Occipital lobe (tissue), 2 donors: Measurements from ENCODE around the gene UBE2R2. TPM values are rescaled to one million over a fixed set of nuclear protein-coding genes. Genes with fewer than 3 reads are reported as not detected.
"Not testable (repeated sequence)": the region's sequence is repeated elsewhere in the genome, so short reads cannot be mapped to it uniquely, and the experiment has no call there.

Experiments
- DNase-seq: peaks from one replicate; lab custom pipeline; 2025; lab: John Stamatoyannopoulos, UW
- total RNA-seq: library from RNA; depleted of rRNA; stranded (reverse); fragments of >200 nt; gene quantifications from one replicate; pipeline ENCODE4 v1.2.3, GENCODE V29; 2014

The UBE2R2 gene
- total RNA-seq, 1 donor from 2014 or later: 22.9 TPM

DNA sequence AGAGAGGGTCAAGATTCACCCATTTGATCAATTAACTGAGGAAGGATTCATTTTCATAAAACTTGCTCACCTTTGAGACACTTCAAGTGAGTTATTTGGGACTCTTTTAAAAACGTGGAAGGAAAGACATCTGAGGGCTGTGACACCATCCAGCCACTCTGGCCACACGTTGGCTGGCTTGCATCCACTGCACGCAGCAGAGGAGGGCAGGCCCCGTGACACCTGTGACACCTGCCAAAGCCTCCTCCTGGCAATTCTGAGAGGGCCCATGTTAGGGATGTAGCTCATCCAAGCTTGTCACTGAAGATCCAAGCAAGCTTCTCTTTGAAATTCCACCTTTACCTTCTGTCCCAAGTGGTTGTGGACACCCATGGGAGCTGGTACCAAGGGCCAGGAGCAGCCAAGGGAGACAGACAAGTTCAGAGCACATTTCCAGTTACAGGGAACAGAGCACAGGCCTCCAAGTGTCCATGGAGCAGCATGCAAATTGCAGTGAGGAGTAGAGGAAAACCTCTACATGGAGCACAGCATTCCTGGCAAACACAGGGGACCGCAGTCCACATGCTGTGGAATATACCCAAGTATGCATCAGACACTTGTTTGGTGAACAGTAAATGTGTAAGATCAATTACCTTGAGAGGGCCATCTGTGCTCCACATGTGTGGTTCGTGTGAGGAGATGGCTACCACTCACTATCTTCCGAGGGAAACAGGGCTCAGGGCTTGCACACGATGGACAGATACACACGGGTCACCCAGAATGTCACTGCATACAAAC, 16.8 kb upstream of the UBE2R2 start:
- no peak for DNase-seq

DNA sequence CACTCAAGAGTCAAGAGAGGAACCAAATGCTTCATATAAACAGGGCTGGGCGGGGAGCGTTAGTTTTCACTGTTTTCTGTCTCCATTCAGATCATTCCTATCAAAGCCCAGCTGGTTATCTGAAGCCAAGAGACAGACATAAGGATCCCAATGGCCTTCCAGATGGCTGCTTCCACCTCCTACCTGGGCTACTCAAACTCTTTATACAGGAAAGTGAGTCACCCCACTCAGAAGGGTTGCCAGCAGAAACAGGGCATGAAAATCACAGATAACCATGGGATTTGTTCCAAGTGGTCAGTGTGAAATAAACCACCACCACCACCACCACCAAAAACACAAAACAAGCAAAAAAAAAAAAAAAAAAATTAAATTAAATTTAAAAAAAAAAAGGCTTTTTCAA, 16.1 kb upstream of the UBE2R2 start:
- DNase-seq: no peak

DNA sequence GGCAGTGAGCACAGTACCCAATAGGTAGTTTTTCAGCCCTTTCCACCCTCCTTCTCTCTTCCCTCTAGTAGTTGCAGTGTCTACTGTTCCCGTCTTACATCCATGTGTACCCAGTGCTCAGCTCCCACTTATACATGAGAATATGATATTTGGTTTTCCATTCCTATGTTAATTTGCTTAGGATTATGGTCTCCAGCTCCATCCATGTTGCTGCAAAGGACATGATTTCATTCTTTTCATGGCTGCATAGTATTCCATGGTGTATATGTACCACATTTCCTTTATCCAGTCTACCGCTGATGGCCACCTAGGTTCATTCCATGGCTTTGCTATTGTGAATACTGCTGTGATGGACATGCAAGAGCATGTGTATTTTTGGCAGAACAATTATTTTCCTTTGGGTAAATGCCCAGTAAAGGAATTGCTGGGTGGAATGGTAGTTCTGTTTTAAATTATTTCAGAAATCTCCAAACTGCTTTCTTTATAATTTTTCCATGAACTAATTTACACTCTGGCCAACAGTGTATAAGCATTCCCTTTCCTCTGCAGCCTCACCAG, 14.9 kb upstream of the UBE2R2 start:
- not testable (repeated sequence) for DNase-seq

DNA sequence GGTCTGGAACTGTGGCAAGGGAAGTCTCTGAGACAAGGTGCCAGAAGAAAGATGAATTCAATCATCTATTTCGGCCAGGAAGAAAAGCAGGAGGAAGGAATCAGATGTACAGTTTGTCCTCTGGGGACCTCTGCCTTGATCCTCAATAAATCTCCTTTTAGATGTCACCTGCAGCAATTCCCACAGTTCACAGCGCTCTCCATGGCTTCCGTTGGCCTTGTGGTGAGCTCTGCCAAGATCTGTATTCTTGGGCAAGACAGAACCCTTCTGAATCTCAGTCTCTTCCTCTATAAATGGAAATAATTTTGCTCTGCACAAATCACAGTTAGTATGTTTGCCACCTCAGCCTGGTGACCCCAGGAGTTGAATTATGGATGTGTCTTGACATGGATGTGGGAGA, 12.8 kb upstream of the UBE2R2 start:
- not testable (repeated sequence) for DNase-seq

DNA sequence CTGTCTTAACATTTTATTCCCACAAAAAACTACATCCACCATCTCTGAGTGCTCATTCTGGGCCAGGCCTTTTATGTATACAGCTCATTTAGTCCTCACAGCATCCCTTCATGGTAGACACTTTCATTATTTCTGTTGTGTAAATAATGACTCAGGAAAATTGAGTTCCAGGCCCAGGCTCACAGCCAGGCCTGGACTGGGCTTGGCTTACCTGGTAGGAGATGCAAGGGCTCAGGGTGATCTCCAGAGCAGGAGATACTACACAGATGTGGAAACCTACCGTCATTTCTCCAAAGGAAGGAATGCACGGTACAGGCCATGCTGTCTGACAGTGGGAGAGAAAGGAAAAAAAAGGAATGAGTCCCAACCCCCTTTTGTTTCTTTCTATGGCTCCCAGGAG, 9.8 kb upstream of the UBE2R2 start:
- DNase-seq: not testable (repeated sequence)

DNA sequence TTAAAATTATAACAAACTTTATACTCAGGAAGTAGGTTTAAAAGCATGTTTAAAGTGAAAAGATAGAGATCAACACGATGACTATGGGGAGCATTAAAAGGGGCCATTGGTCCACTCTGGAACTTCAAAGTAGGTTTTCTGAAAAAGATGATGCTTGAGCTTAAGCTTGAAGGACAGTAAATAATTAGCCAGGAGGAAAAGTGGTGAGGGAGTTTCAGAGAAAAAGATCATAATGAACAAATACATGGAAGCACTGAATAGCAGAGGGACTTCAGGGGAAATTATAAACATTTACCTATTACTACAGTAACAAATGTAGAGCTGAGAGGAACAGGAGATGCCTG, 8.0 kb upstream of the UBE2R2 start:
- DNase-seq: not testable (repeated sequence)

DNA sequence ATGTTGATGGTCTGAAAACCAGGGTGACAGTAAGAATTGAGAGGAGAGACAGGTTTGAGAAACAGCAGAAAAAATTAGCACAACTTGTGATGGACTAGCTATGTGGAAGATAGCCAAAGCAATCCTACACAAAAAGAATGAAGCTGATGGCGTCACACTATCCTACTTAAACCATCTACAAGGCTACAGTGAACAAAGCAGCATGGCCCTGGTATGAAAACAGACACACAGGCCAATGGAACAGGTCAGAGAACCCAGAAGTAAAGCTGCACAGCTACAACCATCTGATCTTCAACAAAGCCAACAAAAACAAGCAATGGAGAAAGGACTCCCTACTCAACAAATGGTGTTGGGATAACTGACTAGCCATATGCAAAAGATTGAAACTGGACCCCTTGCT, 7.5 kb upstream of the UBE2R2 start:
- DNase-seq: no peak

DNA sequence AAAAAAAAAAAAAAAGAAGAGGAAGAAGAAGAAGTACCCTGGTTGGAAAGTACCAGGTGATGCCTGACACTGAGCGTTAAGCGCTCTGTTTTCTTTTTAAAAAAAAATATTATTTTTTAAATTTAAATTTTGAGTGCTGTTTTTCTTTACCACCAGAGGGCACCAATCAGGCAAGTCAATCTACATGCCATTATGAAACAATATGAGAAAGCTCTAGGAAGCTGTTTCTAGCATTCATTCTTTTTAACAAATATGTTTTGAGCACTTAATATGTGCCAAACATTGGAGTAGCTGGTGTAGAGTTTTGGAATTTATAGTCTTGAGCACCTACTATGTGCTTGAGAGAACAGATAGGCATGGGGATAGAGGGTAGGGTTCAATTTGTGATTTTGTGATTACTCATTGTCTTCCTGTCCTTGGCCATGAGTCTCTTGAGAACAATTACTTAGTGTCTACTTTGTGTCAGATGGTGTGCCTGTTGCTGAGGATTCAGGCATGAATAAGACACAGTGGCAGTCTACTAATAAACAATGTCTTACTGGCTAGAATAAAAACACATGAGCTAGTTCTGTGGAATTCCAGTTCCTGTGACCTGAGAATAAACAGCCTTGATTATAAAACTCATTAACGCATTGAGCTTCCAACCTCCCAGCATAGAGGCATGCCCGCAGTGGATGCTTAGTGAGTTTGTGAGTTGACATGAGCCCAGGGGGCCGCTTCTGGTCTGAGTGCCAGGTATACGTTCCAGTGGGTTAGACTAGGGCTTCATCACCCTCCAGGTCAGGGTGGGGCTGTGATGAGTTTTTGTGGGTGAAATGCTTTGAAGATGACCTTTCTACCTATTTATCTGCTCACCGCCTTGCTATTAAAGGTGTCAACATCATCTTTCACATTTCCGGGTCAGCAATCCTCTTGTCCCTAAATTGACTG, 3.0 kb upstream of the UBE2R2 start:
- DNase-seq: no peak

DNA sequence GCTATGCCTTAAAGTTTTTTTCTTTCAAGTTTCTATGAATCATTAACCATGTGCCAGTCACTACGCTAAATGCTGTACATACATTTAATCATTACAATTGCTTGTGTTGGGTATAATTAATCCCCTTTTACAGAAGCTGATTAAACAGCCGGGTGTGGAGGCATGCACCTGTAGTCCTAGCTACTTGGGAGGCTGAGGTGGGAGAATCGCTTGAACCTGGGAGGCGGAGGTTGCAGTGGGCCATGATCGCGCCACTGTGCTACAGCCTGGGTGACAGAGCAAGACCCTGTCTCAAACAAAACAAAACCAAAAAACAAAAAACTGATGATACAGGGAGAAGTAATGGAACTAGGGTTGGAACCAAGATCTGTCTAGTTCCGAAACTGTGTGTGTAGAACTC, 1.2 kb upstream of the UBE2R2 start:
- DNase-seq: no peak

DNA sequence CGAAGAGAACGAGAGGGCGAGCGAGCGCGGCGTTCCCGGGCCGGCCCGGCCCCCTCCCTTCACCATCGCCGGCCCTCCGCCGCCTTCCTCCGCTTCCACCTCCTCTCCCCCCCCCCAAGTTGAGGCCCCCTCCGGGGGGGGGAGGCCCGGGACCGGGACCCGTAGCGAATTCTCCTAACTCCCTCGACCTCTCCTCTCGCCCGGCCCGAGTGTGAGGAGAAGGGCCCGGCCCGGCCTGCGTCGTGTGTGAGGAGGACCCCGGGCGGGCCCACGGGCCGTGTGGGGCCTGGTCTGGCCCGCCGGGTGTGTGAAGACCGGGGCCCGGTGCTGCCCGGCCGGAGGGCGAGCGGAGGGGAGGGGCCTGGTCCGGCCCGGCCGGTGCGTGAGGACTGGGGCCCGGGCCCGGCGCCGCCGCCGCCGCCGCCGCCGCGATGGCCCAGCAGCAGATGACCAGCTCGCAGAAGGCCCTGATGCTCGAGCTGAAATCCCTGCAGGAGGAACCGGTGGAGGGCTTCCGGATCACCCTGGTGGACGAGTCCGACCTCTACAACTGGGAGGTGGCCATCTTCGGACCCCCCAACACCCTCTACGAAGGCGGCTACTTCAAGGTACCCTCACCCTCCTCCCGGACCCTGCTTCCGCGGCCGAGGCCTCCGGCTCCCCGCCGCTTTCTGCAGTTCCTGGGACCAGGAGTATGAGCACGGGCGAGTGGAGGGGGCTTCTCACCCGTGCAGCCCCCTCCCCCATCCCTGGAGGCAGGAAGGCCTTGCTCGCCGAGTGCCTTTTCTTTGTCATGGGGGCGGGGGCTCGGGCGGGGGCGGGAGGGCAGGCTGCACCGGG, 587 bp downstream of the UBE2R2 start:
- no peak for DNase-seq

DNA sequence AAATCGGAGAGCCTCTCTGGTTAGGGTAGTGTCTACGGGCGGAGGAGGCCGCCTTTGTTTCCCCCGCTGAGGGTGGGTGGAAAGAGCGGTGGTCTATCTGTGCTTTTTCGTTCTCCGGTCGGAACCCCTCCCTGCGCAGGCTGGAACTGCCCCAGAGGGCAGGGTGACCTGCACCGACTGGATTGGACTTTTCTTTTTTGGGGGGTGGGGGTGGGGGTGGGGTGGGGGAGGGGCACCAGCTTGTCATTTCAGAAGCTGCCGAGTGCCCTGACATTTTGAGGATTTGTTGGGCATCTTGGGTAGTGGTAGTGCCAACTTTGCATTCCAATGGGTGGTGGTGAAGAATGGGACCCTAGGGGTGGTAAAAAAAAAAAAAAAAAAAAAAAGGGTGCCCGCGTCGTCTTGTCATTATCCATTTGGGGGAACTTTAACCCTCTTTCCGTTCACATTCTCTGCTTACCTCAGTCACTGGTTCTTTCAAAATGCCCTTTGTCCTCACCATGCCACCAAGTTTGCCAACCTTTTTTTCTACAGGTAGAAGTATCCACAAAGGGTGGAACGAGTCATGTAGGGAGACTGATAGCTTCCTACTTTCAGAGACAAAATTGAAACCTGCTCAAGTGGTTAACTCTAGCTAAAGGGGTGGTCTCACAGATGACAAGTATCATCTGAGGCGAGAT, 1.3 kb downstream of the UBE2R2 start:
- DNase-seq: no peak

DNA sequence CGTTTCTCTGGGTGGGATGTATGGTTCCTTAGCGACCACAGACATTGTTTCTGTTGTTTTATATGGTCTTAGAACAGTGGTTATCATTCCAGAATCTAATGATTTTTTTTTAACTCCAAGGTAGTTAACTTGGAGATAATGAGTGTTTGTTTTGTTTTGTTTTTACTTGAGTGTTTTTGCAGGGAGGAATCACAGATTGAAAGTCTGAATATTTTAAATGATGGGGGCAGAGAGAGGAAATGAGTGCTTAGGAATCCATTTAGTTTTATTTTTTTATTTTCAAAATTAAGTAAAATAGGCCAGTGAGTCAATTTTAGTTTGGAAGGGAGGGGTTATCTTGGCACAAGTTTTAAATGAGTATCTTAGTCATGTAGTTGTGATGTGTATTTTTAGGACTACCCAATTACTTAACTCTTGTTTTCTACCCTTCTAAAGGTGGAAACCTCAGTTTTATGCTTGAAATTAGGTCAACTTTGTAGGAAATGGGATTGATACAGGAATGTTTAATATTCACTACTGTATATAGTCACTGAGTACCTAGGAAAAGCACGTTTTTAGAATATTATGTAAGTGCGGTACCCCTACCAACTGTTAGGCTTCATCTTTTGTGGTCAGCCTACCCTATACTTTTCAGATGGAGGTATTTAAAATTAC, 2.0 kb downstream of the UBE2R2 start:
- no peak for DNase-seq

DNA sequence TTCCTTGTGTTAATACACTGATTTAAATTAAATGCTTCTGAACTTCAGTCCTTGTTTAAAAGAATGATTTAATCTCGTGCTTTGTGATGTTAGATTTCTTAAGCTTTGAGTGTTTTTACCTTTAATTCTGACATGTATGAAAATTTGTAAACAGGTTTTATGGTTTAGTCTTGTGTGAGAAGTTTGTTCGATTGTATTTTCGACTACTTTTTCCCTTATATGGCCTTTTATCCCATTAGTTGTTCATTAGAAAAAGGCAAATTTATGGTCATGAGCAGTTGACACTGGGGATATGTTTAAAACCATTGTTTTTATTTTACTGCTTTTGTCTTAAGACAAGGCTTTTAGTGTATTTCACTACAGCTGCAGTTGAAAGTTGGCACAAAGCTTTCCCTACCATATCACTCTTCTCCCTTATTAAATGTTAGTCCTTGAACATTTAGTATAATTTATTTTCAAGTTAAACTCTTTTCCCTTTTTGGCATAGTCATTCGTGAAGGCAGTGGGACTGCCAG, 3.3 kb downstream of the UBE2R2 start:
- no peak for DNase-seq

DNA sequence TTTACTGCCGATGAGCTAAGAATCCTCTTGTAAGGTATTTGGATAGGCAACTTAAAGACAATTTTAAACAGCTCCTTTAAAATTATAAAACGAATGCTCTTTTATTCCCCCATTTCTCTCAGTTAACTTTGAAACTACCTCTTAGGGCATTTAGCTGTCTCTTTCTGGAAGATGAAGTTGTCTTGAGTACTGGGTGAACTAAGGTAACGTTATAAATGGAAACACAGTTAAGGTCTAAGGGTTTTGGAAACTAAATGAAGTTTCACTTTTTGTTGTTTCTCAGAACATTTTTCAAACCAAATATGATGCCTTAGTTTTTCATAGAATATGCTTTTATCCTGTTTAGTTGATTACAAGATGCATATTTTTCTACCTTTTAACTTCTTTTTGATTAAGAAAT, 6.8 kb downstream of the UBE2R2 start:
- no peak for DNase-seq

DNA sequence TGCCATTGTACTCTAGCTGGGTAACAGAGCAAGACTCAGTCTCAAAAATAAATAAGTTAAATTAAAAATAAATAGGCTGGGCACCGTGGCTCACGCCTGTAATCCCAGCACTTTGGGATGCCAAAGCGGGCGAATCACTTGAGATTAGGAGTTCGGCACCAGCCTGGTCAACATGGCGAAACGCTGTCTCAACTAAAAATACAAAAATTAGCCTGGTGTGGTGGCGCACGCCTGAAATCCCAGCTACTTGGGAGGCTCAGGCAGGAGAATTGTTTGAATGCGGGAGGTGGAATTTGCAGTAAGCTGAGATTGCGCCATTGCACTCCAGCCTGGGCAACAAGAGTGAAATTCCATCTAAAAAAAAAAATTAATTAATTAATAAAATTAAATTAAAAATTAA, 10.3 kb downstream of the UBE2R2 start:
- not testable (repeated sequence) for DNase-seq

DNA sequence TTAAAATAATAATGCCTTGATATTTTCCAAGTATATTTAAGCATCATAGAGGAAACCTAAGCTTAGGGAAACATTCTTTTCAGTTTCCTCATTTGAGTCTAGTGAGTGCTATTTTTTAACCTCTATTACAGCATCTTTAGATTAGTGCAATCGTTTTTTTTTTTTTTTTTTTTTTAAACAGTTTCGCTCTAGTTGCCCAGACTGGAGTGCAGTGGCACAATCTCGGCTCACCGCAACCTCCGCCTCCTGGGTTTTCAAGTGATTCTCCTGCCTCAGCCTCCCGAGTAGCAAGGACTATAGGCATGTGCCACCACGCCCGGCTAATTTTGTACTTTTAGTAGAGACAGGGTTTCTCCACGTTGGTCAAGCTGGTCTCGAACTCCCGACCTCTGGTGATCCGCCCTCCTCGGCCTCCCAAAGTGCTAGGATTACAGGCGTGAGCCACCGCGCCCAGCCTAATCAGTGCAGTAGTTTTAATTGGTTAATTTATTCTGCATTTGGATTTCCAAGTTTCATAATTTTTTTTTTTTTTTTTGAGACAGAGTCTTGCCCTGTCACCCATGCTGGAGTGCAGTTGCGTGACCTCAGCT, 12.8 kb downstream of the UBE2R2 start:
- DNase-seq: not testable (repeated sequence)

DNA sequence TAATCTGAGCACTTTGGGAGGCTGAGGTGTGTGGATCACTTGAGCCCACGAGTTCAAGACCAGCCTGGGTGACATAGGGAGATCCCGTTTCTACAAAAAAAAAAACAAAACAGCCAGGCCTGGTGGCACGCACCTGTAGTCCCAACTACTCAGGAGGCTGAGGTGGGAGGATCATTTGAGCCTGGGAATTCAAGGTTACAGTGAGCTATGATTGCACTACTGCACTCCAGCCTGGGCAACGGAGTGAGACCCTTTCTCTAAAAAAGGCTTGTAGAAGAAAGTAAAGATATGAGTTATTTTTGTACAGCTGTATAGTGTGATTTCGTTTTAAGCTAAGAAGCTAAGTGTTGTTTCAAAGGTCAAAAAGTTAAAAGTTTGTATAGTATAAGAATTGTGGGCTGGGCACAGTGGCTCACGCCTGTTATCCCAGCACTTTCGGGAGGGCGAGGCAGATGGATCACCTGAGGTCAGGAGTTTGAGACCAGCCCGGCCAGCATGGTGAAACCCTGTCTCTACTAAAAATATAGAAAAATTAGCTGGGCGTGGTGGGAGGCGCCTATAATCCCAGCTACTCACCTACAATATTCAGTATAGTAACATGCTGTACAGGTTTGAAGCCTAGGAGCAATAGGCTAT, 18.8 kb downstream of the UBE2R2 start:
- no peak for DNase-seq

DNA sequence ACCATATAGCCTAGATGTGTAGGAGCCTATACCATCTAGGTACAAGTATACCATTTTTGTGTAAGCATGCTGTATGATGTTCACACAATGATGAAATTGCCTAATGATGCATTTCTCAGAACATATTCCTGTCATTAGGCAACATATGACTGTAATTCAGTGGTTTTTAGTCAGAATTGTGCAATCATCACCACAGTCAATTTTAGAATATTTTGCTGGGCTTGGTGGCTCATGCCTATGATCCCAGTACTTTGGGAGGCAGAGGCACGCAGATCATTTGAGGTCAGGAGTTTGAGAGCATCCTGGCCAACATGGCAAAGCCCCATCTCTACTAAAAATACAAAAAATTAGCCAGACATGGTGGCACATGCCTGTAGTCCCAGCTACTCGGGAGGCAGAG, 19.3 kb downstream of the UBE2R2 start:
- not testable (repeated sequence) for DNase-seq

DNA sequence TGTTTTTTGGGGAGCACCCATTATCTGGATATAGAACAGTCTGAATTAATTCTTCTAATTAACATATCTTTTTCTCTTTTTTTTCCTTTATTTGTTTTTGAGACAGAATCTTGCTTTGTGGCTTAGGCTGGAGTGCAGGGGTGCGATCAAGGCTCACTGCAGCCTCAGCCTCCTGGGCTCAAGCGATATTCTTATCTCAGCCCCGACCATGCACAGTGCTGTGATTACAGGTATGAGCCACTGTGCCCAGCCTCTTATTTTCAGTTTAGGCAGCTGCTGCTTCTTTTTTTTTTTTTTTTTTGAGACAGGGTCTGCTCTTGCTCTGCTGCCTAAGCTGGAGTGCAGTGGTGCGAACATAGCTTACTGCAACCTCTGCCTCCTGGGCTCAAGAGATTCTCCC, 20.2 kb downstream of the UBE2R2 start:
- DNase-seq: no peak
